Measurements from ENCODE around the gene SSC5D. TPM values are rescaled to one million over a fixed set of nuclear protein-coding genes. Genes with fewer than 3 reads are reported as not detected.
A peak's percentile ranks its signal among the peaks of the same experiment; 100 is the strongest.

SSC5D gene
- total and polyA plus RNA-seq, 9 of the 15 experiments (the other 6 are each of a cell fraction or from before 2014, with no cell fraction given): 0.04 to 0.71 (median 0.14) TPM; not detected in 2

DNA sequence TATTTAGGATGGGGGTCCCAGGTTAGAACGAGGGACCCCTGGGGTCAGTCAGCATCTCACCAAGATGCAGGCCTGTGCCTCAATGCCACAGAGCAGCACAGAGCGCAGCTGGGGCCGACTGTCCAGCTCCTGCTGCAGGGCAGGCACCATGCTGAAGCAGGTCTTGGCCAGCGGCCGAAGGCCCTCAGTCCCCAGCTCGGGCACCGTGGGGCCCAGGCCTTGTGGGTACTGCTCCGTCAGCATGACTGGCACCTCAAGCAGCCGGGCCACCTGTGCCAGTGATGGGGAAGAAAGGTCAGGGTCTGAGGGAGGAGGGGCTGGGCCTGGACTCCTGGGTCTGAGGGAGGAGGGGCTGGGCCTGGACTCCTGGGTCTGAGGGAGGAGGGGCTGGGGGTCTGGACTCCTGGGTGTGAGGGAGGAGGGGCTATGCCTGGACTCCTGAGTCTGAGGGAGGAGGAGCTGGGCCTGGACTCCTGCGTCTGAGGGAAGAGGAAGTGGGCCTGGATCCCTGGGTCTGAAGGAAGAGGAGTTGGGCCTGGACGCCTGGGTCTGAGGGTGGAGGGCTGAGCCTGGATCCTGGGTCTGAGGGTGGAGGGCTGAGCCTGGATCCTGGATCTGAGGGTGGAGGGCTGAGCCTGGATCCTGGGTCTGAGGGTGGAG lies 32.5 kb upstream of the SSC5D start:
- 57% methylated on average over 6 of the region's 11 CpGs for WGBS (ENCODE audit: insufficient coverage, low coverage, missing lambda C conversion rate)
- Histone ChIP-seq H3K27me3 (ENCODE audit: control insufficient read depth in 2 of 2, insufficient read depth in 2 of 2, low read length in 2 of 2) (peaks cover 0 to under 1% of the 10 kb centered on the region in 2 experiments; a peak in 3 of 5 replicates), H3K9me1 (ENCODE audit: control insufficient read depth, insufficient read depth, low read length) (no peaks in the 10 kb centered on the region), H3K4me2 (ENCODE audit: insufficient read depth, low read length) (no peak overlapping the region), H3K36me3 (ENCODE audit: control insufficient read depth, insufficient read depth, low read length) (peaks cover 41% of the 10 kb centered on the region; the same call in 2 of the 3 replicates), H3K4me3 (no peak overlapping the region), H3K4me1 (replicated peaks in 1 of 2; ENCODE audit: control insufficient read depth in 2 of 2, insufficient read depth in 2 of 2, low read length in 2 of 2) (peaks cover 18 to 70% of the 10 kb centered on the region in 2 experiments), H3K27ac (ENCODE audit: extremely low read depth, low read depth, low read length) (no peak overlapping the region), H3K9ac (ENCODE audit: insufficient read depth in 1 of 2, low read depth in 2 of 2, low read length in 2 of 2) (no peak overlapping the region), H4K20me1 (replicated peaks; ENCODE audit: control insufficient read depth, insufficient read depth, low read length) (no peaks in the 10 kb centered on the region; the same call in 1 of the 2 replicates), H2AFZ (ENCODE audit: low read depth, low read length) (no peak overlapping the region), H3K9me3 (replicated peaks; ENCODE audit: control insufficient read depth, insufficient read depth, low read depth, low read length) (no peaks in the 10 kb centered on the region), H3K79me2 (ENCODE audit: control insufficient read depth, insufficient read depth, low read length) (peaks cover 33% of the 10 kb centered on the region)
- CTCF ChIA-PET (ENCODE audit: low intra/inter-chr PET ratio): no interaction called here
- FAIRE-seq: no peak
- in situ Hi-C loops (cut with MboI) (no loop called here), intact Hi-C loops (cut with micrococcal nuclease) (no loop called here)
- no peak for ATAC-seq
- POLR2A ChIA-PET: interaction anchor here (0.6 to 0.7 kb wide), 2 partner anchors 18 to 48 kb away, joined by 3 read pairs; partner anchors contain the start of gene UBE2S
- DNase-seq (ENCODE audit: extremely low read depth in 1 of 4, low spot score in 3 of 4): no peak
- BruUV-seq (replicated peaks): no TSS peak
- TF ChIP-seq E2F6 (IDR thresholded peaks at IDR 0.05; ENCODE audit: borderline replicate concordance in 1 of 2, extremely low read depth in 1 of 2, insufficient read depth in 1 of 2, insufficient read length in 1 of 2, low read depth in 1 of 2, low read length in 1 of 2, poor library complexity in 1 of 2, severe bottlenecking in 1 of 2) (no peak), SPI1 (IDR thresholded peaks at IDR 0.05; ENCODE audit: borderline replicate concordance, low read depth, low read length) (peak; percentile 32; the same call in 1 of the 2 replicates)
